HCT116 (cell line): ENCODE data around the gene RNF145. TPM values are rescaled to one million over a fixed set of nuclear protein-coding genes. Genes with fewer than 3 reads are reported as not detected.

ENCODE experiments used
- ATAC-seq: fragments of 200-7000 bp; cut with Tn5 transposase; 2 replicates; pipeline ENCODE4 v1.9.1; 2020; ENCODE audit warnings: mild to moderate bottlenecking, moderate library complexity
- BruUV-seq: library from RNA; stranded (reverse); fragments of 400-500 nt; replicated peaks from 2 replicates; lab custom pipeline; 2021; lab: Mats Ljungman, UMichigan
- CTCF ChIA-PET: fragments of 300-600 bp; sonication (Branson Sonifier 250); formaldehyde crosslinking; loops from one replicate; lab custom pipeline; 2021; ENCODE audit warnings: antibody characterized with exemption; lab: Charles Lee
- POLR2A ChIA-PET: fragments of 300-600, 350-600 bp; sonication (Branson Sonifier 250); formaldehyde crosslinking; loops from one replicate; lab custom pipeline; 2021; ENCODE audit warnings: antibody characterized with exemption; lab: Charles Lee
- RAD21 ChIA-PET, 2 experiments: fragments of 300-600 bp; sonication (Branson Sonifier 250); formaldehyde crosslinking; loops; one replicate each; lab custom pipeline; 2023; ENCODE audit warnings: low total read pairs in 2 of 2; ENCODE audit not compliant: uncharacterized antibody in 2 of 2, unreplicated experiment in 2 of 2, low non-redundant PET in 1 of 2; lab: Charles Lee
- DNase-seq: peaks from one replicate; pipeline ENCODE4 v3.0.0-alpha.2; 2010; ENCODE audit warnings: low read depth, low spot score
- H2AFZ ChIP-seq: fragments of 200-600 bp; shearing (Covaris generic), sonication (generic); 2 replicates; pipeline ENCODE4 v1.6.1; 2017; ENCODE audit warnings: low read depth, mixed run types, mixed read lengths, antibody characterized with exemption, low read length; ENCODE audit not compliant: poor library complexity, severe bottlenecking
- H3K27ac ChIP-seq: 2 replicates; pipeline ENCODE4 v1.5.1; 2012; ENCODE audit warnings: low read depth, low read length
- H3K27me3 ChIP-seq: fragments of 200-600 bp; sonication (generic); 2 replicates; pipeline ENCODE4 v1.6.1; 2016; ENCODE audit warnings: mixed run types, low read length, mixed read lengths; ENCODE audit not compliant: insufficient read depth
- H3K36me3 ChIP-seq, 2 experiments: fragments of 200-500 bp in 1 of 2; fragments of 200-600 bp in 1 of 2; sonication (Bioruptor generic) in 1 of 2; sonication (generic) in 1 of 2; 2 replicates each; pipeline versions ENCODE4 v1.5.1 to v1.6.1; 2014 to 2016; ENCODE audit warnings: low read length in 2 of 2, inconsistent platforms in 1 of 2, mixed read lengths in 1 of 2, mixed run types in 1 of 2; ENCODE audit not compliant: insufficient read depth in 2 of 2, control insufficient read depth in 1 of 2
- H3K4me1 ChIP-seq, 2 experiments: fragments of 200-600 bp in 1 of 2; sonication (generic) in 1 of 2; 2 replicates each; pipeline versions ENCODE4 v1.5.1 to v1.6.1; 2012 to 2017; ENCODE audit warnings: low read length in 2 of 2, inconsistent platforms in 1 of 2, mild to moderate bottlenecking in 1 of 2, mixed read lengths in 1 of 2, mixed run types in 1 of 2, moderate library complexity in 1 of 2; ENCODE audit not compliant: insufficient read depth in 2 of 2, control insufficient read depth in 1 of 2
- H3K4me2 ChIP-seq: fragments of 200-600 bp; sonication (generic); 2 replicates; pipeline ENCODE4 v1.6.1; 2017; ENCODE audit warnings: mixed run types, low read length, mixed read lengths
- H3K4me3 ChIP-seq, 2 experiments: fragments of 200-600 bp in 1 of 2; sonication (generic) in 1 of 2; replicated peaks in 1 of 2; 2 replicates each; pipeline ENCODE4 v1.5.1; 2011 to 2016; ENCODE audit warnings: low read length in 2 of 2, control low read depth in 1 of 2, low read depth in 1 of 2, mild to moderate bottlenecking in 1 of 2, mixed read lengths in 1 of 2, mixed run types in 1 of 2
- H3K79me2 ChIP-seq: fragments of 200-600 bp; sonication (generic); 2 replicates; pipeline ENCODE4 v1.6.1; 2017; ENCODE audit warnings: mild to moderate bottlenecking, mixed run types, low read length, moderate library complexity, mixed read lengths; ENCODE audit not compliant: insufficient read depth
- H3K9ac ChIP-seq: fragments of 200-600 bp; sonication (generic); 2 replicates; pipeline ENCODE4 v1.6.1; 2016; ENCODE audit warnings: low read length, mixed read lengths
- H3K9me2 ChIP-seq: fragments of 200-600 bp; sonication (generic), shearing (Covaris generic); 2 replicates; pipeline ENCODE4 v1.6.1; 2017; ENCODE audit warnings: mixed run types, mild to moderate bottlenecking, moderate library complexity; ENCODE audit not compliant: insufficient read depth
- H3K9me3 ChIP-seq, 2 experiments: fragments of 200-500 bp in 1 of 2; fragments of 200-600 bp in 1 of 2; sonication (Bioruptor generic) in 1 of 2; sonication (generic) in 1 of 2; 2 replicates each; pipeline ENCODE4 v1.6.1; 2014 to 2017; ENCODE audit warnings: low read length in 2 of 2, mixed read lengths in 2 of 2, inconsistent platforms in 1 of 2, low read depth in 1 of 2, mild to moderate bottlenecking in 1 of 2, mixed run types in 1 of 2, moderate library complexity in 1 of 2; ENCODE audit not compliant: control insufficient read depth in 1 of 2, insufficient read depth in 1 of 2
- H4K20me1 ChIP-seq: fragments of 200-600 bp; sonication (generic), shearing (Covaris generic); 2 replicates; pipeline ENCODE4 v1.6.1; 2017; ENCODE audit warnings: mixed run types, mild to moderate bottlenecking, moderate library complexity; ENCODE audit not compliant: insufficient read depth
- CBX3 ChIP-seq: IDR thresholded peaks from 2 replicates; pipeline ENCODE4 v1.6.1; 2012; ENCODE audit warnings: low read depth
- CEBPB ChIP-seq: IDR thresholded peaks from 2 replicates; pipeline ENCODE4 v1.6.1; 2012; ENCODE audit warnings: low read depth
- EGR1 ChIP-seq: IDR thresholded peaks from 2 replicates; pipeline ENCODE4 v1.6.1; 2012; ENCODE audit warnings: low read depth
- ELF1 ChIP-seq: IDR thresholded peaks from 2 replicates; pipeline ENCODE4 v1.6.1; 2012; ENCODE audit warnings: low read depth, borderline replicate concordance
- EZH2 ChIP-seq: fragments of 200-600 bp; sonication (generic); IDR thresholded peaks from 2 replicates; pipeline ENCODE4 v1.6.1; 2017; ENCODE audit warnings: antibody characterized with exemption, mixed run types
- FOSL1 ChIP-seq: IDR thresholded peaks from 2 replicates; pipeline ENCODE4 v1.6.1; 2012; ENCODE audit warnings: low read depth
- POLR2A ChIP-seq: IDR thresholded peaks from 2 replicates; pipeline ENCODE4 v1.7.0; 2011; ENCODE audit warnings: borderline replicate concordance; ENCODE audit not compliant: insufficient read depth, insufficient read length; ENCODE audit errors: extremely low read depth
- SIN3A ChIP-seq: IDR thresholded peaks from 2 replicates; pipeline ENCODE4 v1.6.1; 2012; ENCODE audit warnings: low read depth
- SP1 ChIP-seq: IDR thresholded peaks from 2 replicates; pipeline ENCODE4 v1.6.1; 2012; ENCODE audit warnings: low read depth
- YY1 ChIP-seq: IDR thresholded peaks from 2 replicates; pipeline ENCODE4 v1.6.1; 2011; ENCODE audit warnings: low read length, low read depth, moderate library complexity, mild to moderate bottlenecking; ENCODE audit not compliant: insufficient replicate concordance; ENCODE audit errors: extremely low read depth
- ZFX ChIP-seq: fragments of 450-650 bp; IDR thresholded peaks from 2 replicates; pipeline ENCODE4 v1.6.1; 2017
- intact Hi-C: fragments of 100-400 bp; cut with micrococcal nuclease; formaldehyde crosslinking; loops from 2 replicates; pipeline ENCODE4 v1.10.0; 2022
- total RNA-seq: library from RNA; stranded (reverse); gene quantifications from one replicate; pipeline ENCODE4 v1.2.1, GENCODE V29; 2021; ENCODE audit not compliant: unreplicated experiment
- TF ChIP-seq, protein P1 (sequence below): IDR thresholded peaks from 2 replicates; pipeline ENCODE4 v1.6.1; 2012
- TF ChIP-seq, protein P2 (sequence below): IDR thresholded peaks from 2 replicates; pipeline ENCODE4 v1.6.1; 2011; ENCODE audit warnings: mild to moderate bottlenecking, low read length, moderate library complexity; ENCODE audit not compliant: insufficient replicate concordance; ENCODE audit errors: extremely low read depth
- TF ChIP-seq, protein P3 (sequence below), 3 experiments: fragments of 200-600 bp in 1 of 3; sonication (generic) in 1 of 3; IDR thresholded peaks in 2 of 3; conservative IDR thresholded peaks in 1 of 3; 2 replicates each; pipeline ENCODE4 v1.5.1; 2012 to 2017; ENCODE audit warnings: low read depth in 2 of 3, low read length in 2 of 3, antibody characterized with exemption in 1 of 3, borderline replicate concordance in 1 of 3, control low read depth in 1 of 3, mild to moderate bottlenecking in 1 of 3, mixed read lengths in 1 of 3, mixed run types in 1 of 3, moderate library complexity in 1 of 3; ENCODE audit not compliant: insufficient read depth in 1 of 3

The RNF145 gene
- total RNA-seq, 1 experiment from 2014 or later: 60.6 TPM

DNA sequence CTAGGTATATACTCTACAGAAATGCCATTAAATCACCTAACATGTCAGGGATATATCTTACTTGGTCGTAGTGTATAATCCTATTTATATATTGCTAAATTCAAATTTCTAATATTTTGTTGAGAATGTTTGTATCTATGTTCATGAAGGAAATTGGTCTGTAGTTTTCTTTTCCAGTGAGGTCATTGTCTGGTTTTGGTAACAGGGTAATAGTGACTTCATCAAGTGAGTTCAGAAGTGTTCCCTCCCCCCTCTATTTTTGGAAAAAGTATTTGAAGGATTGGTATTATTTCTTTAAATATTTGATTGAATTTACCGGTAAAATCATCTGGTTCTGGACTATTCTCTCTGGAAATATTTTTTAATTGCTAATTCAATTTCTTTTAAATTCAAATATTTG is 86.2 kb downstream of the RNF145 start:
- Histone ChIP-seq H3K36me3 (no peaks in the 10 kb centered on the region), H3K79me2 (no peaks in the 10 kb centered on the region), H3K4me2 (no peak overlapping the region), H2AFZ (no peak overlapping the region), H3K4me3 (no peak overlapping the region), H3K9ac (no peak overlapping the region), H3K27me3 (peaks cover 22% of the 10 kb centered on the region), H3K9me2 (no peaks in the 10 kb centered on the region), H3K27ac (no peak overlapping the region), H4K20me1 (no peaks in the 10 kb centered on the region), H3K9me3 (no peaks in the 10 kb centered on the region), H3K4me1 (no peaks in the 10 kb centered on the region)
- intact Hi-C loops: no loop called here
- ChIA-PET CTCF (no interaction called here), RAD21 (no interaction called here), POLR2A (no interaction called here)
- no peak for ATAC-seq
- BruUV-seq: no TSS peak
- no peak for DNase-seq
- TF ChIP-seq CEBPB: no peak
- no peak for TF ChIP-seq FOSL1
- TF ChIP-seq, protein P1, sequence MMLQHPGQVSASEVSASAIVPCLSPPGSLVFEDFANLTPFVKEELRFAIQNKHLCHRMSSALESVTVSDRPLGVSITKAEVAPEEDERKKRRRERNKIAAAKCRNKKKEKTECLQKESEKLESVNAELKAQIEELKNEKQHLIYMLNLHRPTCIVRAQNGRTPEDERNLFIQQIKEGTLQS: no peak

DNA sequence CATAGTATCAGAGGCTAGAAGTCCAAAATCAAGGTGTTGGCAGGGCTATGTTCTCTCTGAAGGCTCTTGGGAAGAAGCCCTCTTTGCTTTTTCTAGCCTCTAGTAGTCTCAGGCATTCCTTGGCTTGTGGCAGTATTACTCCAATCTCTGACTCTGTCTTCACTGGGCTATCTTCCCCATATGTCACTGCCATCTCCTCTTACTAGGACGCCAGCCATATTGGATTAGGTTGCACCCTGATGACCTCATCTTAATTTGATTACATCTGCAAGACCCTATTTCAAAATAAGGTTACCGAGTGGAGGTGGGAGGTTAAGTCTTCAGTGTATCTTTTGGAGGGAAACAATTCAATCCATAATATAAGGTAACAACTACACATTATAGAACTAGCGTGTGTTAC is 88.3 kb downstream of the RNF145 start:
- ChIA-PET RAD21 (no interaction called here), CTCF (no interaction called here), POLR2A (no interaction called here)
- no peaks in the 10 kb centered on the region for H4K20me1 ChIP-seq
- intact Hi-C loops: no loop called here
- DNase-seq (no peak), ATAC-seq (no peak)
- no peak overlapping the region for H3K4me3 ChIP-seq
- no peaks in the 10 kb centered on the region for H3K9me3 ChIP-seq
- no TSS peak for BruUV-seq
- H3K27ac ChIP-seq: no peak overlapping the region
- peaks cover 8% of the 10 kb centered on the region; the same call in 1 of the 2 replicates for H3K27me3 ChIP-seq
- no peak overlapping the region for H3K9ac ChIP-seq
- no peak overlapping the region for H2AFZ ChIP-seq
- TF ChIP-seq CBX3 (no peak), SIN3A (no peak), POLR2A (no peak), ELF1 (no peak), SP1 (no peak), FOSL1 (no peak), ZFX (no peak), EGR1 (no peak), EZH2 (no peak), CEBPB (no peak), YY1 (no peak)
- TF ChIP-seq, protein P2, sequence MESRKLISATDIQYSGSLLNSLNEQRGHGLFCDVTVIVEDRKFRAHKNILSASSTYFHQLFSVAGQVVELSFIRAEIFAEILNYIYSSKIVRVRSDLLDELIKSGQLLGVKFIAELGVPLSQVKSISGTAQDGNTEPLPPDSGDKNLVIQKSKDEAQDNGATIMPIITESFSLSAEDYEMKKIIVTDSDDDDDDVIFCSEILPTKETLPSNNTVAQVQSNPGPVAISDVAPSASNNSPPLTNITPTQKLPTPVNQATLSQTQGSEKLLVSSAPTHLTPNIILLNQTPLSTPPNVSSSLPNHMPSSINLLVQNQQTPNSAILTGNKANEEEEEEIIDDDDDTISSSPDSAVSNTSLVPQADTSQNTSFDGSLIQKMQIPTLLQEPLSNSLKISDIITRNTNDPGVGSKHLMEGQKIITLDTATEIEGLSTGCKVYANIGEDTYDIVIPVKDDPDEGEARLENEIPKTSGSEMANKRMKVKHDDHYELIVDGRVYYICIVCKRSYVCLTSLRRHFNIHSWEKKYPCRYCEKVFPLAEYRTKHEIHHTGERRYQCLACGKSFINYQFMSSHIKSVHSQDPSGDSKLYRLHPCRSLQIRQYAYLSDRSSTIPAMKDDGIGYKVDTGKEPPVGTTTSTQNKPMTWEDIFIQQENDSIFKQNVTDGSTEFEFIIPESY: no peak
- TF ChIP-seq, protein P3, sequence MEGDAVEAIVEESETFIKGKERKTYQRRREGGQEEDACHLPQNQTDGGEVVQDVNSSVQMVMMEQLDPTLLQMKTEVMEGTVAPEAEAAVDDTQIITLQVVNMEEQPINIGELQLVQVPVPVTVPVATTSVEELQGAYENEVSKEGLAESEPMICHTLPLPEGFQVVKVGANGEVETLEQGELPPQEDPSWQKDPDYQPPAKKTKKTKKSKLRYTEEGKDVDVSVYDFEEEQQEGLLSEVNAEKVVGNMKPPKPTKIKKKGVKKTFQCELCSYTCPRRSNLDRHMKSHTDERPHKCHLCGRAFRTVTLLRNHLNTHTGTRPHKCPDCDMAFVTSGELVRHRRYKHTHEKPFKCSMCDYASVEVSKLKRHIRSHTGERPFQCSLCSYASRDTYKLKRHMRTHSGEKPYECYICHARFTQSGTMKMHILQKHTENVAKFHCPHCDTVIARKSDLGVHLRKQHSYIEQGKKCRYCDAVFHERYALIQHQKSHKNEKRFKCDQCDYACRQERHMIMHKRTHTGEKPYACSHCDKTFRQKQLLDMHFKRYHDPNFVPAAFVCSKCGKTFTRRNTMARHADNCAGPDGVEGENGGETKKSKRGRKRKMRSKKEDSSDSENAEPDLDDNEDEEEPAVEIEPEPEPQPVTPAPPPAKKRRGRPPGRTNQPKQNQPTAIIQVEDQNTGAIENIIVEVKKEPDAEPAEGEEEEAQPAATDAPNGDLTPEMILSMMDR (IDR thresholded peaks at IDR 0.05 in 2 of 3, conservative IDR thresholded peaks at IDR 0.05 in 1 of 3; ENCODE audit: borderline replicate concordance in 1 of 3, insufficient read depth in 1 of 3, low read depth in 2 of 3, low read length in 2 of 3): no peak
- TF ChIP-seq, protein P1: no peak
- H3K9me2 ChIP-seq: no peaks in the 10 kb centered on the region
- no peak overlapping the region for H3K4me2 ChIP-seq
- no peaks in the 10 kb centered on the region for H3K79me2 ChIP-seq
- H3K4me1 ChIP-seq: no peaks in the 10 kb centered on the region
- H3K36me3 ChIP-seq: no peaks in the 10 kb centered on the region
